Activated CD8-positive, alpha-beta memory T cell treated with anti-CD3 and anti-CD28 coated beads for 24 hours (primary cell): Measurements from ENCODE around the gene DTX3.
"Not testable (repeated sequence)": the region's sequence is repeated elsewhere in the genome, so short reads cannot be mapped to it uniquely, and the experiment has no call there.

Experiments
- DNase-seq: peaks from one replicate; pipeline ENCODE4 v3.0.0-alpha.2; 2020

Gene DTX3

GRCh38 chr12:57604454-57604991 lies at the start of gene DTX3:
DTX3 (plus strand) TSS chr12:57604824; CDS start chr12:57606518, 1,694 bp downstream.
- peak; percentile 80 for DNase-seq

- no peak for DNase-seq
Measured at GRCh38 chr12:57554897-57555296, 49.7 kb upstream of the DTX3 start.

- no peak for DNase-seq
Measured at GRCh38 chr12:57558864-57559263, 45.8 kb upstream of the DTX3 start.

GRCh38 chr12:57560516-57560915 lies 44.1 kb upstream of the DTX3 start:
- DNase-seq, result no peak

- not testable (repeated sequence) for DNase-seq
Measured at GRCh38 chr12:57561117-57561516, 43.5 kb upstream of the DTX3 start.

GRCh38 chr12:57563358-57563757 lies 41.3 kb upstream of the DTX3 start:
- no peak for DNase-seq

- no peak for DNase-seq
Measured at GRCh38 chr12:57564178-57564740, 40.4 kb upstream of the DTX3 start.

GRCh38 chr12:57568838-57569237 lies 35.8 kb upstream of the DTX3 start:
- no peak for DNase-seq

- no peak for DNase-seq
Measured at GRCh38 chr12:57569858-57570257, 34.8 kb upstream of the DTX3 start.

- not testable (repeated sequence) for DNase-seq
Measured at GRCh38 chr12:57570438-57570837, 34.2 kb upstream of the DTX3 start.

- no peak for DNase-seq
Measured at GRCh38 chr12:57571926-57572762, 32.5 kb upstream of the DTX3 start.

GRCh38 chr12:57574795-57575194 lies 29.8 kb upstream of the DTX3 start:
- no peak for DNase-seq

GRCh38 chr12:57575771-57576612 lies 28.6 kb upstream of the DTX3 start:
- DNase-seq, result no peak

- DNase-seq, result no peak
Measured at GRCh38 chr12:57576613-57577160, 27.9 kb upstream of the DTX3 start.

- DNase-seq, result no peak
Measured at GRCh38 chr12:57577981-57578758, 26.5 kb upstream of the DTX3 start.

- no peak for DNase-seq
Measured at GRCh38 chr12:57579011-57579410, 25.6 kb upstream of the DTX3 start.

GRCh38 chr12:57579677-57580465 lies 24.8 kb upstream of the DTX3 start:
- no peak for DNase-seq

- DNase-seq, result no peak
Measured at GRCh38 chr12:57580466-57580795, 24.2 kb upstream of the DTX3 start.

GRCh38 chr12:57581802-57582201 lies 22.8 kb upstream of the DTX3 start:
- no peak for DNase-seq

- no peak for DNase-seq
Measured at GRCh38 chr12:57582440-57582839, 22.2 kb upstream of the DTX3 start.
